Measurements from ENCODE around the gene NFATC2IP.

DNA sequence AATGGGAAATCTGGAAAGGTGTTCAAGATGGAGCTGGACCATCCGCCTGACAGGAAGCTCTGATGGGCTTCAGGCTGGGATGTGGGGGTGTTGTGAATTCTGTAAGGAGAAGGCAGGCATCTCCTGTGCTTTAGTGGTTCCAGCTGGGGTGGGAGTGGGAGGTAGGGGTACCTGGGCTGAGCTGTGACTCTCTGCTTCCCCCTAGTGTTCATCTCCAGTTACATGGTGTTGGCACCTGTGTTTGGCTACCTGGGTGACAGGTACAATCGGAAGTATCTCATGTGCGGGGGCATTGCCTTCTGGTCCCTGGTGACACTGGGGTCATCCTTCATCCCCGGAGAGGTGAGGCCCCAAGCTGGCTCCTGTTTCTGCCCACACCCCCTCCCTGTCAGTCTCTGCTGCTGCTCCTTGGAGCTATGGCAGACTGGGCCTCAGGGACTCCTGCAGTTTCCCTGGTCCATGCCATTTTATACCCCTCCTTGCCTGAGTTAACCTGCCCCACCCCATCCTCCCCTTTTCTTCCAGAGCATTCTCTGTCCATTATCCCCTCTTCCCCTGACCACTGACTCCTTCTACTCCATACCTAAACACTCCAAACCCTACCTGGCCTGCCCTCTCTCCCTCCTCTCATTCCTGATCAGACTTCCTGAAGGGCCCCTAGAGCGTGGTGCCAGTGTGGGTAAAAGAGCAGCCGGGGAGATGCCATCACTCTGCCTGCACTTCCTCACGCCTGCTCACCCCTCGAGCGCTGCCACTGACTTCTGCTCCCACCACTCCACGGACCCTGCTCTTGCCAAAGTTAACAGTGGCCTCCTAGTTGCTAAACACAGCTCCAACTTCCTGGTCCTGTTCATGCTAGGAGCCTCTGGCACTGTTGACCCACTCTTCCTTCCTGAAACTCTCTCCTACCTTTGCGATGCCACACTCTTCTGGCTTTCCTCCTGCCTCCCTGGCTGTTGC, 27.2 kb downstream of the NFATC2IP start:
- TF ChIP-seq, protein P1, sequence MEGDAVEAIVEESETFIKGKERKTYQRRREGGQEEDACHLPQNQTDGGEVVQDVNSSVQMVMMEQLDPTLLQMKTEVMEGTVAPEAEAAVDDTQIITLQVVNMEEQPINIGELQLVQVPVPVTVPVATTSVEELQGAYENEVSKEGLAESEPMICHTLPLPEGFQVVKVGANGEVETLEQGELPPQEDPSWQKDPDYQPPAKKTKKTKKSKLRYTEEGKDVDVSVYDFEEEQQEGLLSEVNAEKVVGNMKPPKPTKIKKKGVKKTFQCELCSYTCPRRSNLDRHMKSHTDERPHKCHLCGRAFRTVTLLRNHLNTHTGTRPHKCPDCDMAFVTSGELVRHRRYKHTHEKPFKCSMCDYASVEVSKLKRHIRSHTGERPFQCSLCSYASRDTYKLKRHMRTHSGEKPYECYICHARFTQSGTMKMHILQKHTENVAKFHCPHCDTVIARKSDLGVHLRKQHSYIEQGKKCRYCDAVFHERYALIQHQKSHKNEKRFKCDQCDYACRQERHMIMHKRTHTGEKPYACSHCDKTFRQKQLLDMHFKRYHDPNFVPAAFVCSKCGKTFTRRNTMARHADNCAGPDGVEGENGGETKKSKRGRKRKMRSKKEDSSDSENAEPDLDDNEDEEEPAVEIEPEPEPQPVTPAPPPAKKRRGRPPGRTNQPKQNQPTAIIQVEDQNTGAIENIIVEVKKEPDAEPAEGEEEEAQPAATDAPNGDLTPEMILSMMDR (IDR thresholded peaks at IDR 0.05), result peak in 1 of 3 donors; percentile 27
- TF ChIP-seq POLR2A (IDR thresholded peaks at IDR 0.05), result no peak
- no peak for TF ChIP-seq POLR2AphosphoS5 (IDR thresholded peaks at IDR 0.05)
